ENCODE data around the gene MTUS2.

DNA sequence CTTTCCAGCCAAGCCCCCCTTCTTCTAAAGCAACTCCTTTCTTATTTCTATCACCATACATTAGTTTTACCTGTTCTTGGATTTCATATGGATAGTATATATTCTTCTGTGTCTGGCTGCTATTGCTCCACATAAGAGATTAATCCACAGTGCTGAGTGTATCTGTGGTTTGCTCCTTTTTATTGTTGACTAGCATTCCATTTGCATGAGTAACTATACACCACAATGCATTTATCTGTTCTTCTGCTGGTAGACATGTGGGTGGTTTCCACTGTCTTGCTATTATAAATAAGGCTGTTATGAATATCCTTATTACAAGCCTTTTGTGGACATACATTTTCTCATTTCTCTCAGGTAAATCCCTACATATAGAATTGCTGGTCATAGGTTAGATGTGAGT is 637.2 kb downstream of the MTUS2 start:
- TF ChIP-seq CTCF (IDR thresholded peaks at IDR 0.05; ENCODE audit: poor library complexity, severe bottlenecking), result no peak
- TF ChIP-seq EZH2 (IDR thresholded peaks at IDR 0.05; ENCODE audit: borderline replicate concordance, insufficient read depth, low read length, poor library complexity, severe bottlenecking), result no peak
- no peak for TF ChIP-seq EP300 (conservative IDR thresholded peaks at IDR 0.05; ENCODE audit: poor library complexity, severe bottlenecking)
- no peak for TF ChIP-seq TAF1 (IDR thresholded peaks at IDR 0.05; ENCODE audit: low read depth)
- TF ChIP-seq, protein P1, sequence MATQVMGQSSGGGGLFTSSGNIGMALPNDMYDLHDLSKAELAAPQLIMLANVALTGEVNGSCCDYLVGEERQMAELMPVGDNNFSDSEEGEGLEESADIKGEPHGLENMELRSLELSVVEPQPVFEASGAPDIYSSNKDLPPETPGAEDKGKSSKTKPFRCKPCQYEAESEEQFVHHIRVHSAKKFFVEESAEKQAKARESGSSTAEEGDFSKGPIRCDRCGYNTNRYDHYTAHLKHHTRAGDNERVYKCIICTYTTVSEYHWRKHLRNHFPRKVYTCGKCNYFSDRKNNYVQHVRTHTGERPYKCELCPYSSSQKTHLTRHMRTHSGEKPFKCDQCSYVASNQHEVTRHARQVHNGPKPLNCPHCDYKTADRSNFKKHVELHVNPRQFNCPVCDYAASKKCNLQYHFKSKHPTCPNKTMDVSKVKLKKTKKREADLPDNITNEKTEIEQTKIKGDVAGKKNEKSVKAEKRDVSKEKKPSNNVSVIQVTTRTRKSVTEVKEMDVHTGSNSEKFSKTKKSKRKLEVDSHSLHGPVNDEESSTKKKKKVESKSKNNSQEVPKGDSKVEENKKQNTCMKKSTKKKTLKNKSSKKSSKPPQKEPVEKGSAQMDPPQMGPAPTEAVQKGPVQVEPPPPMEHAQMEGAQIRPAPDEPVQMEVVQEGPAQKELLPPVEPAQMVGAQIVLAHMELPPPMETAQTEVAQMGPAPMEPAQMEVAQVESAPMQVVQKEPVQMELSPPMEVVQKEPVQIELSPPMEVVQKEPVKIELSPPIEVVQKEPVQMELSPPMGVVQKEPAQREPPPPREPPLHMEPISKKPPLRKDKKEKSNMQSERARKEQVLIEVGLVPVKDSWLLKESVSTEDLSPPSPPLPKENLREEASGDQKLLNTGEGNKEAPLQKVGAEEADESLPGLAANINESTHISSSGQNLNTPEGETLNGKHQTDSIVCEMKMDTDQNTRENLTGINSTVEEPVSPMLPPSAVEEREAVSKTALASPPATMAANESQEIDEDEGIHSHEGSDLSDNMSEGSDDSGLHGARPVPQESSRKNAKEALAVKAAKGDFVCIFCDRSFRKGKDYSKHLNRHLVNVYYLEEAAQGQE (IDR thresholded peaks at IDR 0.05; ENCODE audit: borderline replicate concordance), result no peak
- TF ChIP-seq SMC3 (conservative IDR thresholded peaks at IDR 0.05; ENCODE audit: poor library complexity), result no peak

Measured in neural cell (in vitro differentiated cells).